T-cell (primary cell): ENCODE data around the gene BDKRB1. TPM values are rescaled to one million over a fixed set of nuclear protein-coding genes. Genes with fewer than 3 reads are reported as not detected.

Experiments used
- ATAC-seq, 4 experiments: fragments of 200-7000 bp in 3 of 4; fragments of 150-1000 bp in 1 of 4; cut with Tn5 transposase; replicated peaks in 1 of 4; 1 replicate in 3 of 4; 2 replicates in 1 of 4; pipeline ENCODE4 v1.10.0; 2021; ENCODE audit warnings: moderate library complexity in 3 of 4, mild to moderate bottlenecking in 2 of 4, moderate number of reproducible peaks in 1 of 4
- CTCF ChIA-PET, 2 donors: fragments of 300-600 bp; sonication (Branson Sonifier 250); formaldehyde crosslinking; loops; one replicate each; lab custom pipeline; 2022; ENCODE audit warnings: antibody characterized with exemption in 2 of 2; lab: Charles Lee
- POLR2A ChIA-PET, 2 donors: fragments of 300-600 bp; sonication (Branson Sonifier 250); formaldehyde crosslinking; loops; one replicate each; lab custom pipeline; 2022; ENCODE audit warnings: antibody characterized with exemption in 2 of 2; lab: Charles Lee
- DNase-seq, 35 experiments: peaks; one replicate each; pipeline versions ENCODE4 v3.0.0 to v3.0.0-alpha.2; 2013 to 2023
- H3K27ac ChIP-seq: one replicate; pipeline ENCODE4 v1.5.1; 2013; ENCODE audit warnings: low read length
- H3K27me3 ChIP-seq, 2 experiments: replicated peaks in 1 of 2; 1 replicate in 1 of 2; 2 replicates in 1 of 2; pipeline versions ENCODE4 v1.6.1 to v1.7.0; 2013; ENCODE audit warnings: low read length in 1 of 2, mixed read lengths in 1 of 2; ENCODE audit not compliant: control insufficient read depth in 2 of 2, insufficient read depth in 2 of 2; ENCODE audit errors: extremely low read depth in 1 of 2
- H3K36me3 ChIP-seq, 2 donors: 1 replicate in 1 of 2; 2 replicates in 1 of 2; pipeline versions ENCODE4 v1.6.1 to v1.7.0; 2013; ENCODE audit warnings: low read length in 1 of 2; ENCODE audit not compliant: control insufficient read depth in 2 of 2, insufficient read depth in 1 of 2; ENCODE audit errors: extremely low read depth in 1 of 2
- H3K4me1 ChIP-seq, 2 experiments: 1 replicate in 1 of 2; 2 replicates in 1 of 2; pipeline versions ENCODE4 v1.6.1 to v1.7.0; 2013; ENCODE audit warnings: low read length in 2 of 2, mixed read lengths in 1 of 2; ENCODE audit not compliant: insufficient read depth in 2 of 2, control insufficient read depth in 1 of 2; ENCODE audit errors: extremely low read depth in 1 of 2
- H3K4me3 ChIP-seq, 2 donors: 1 replicate in 1 of 2; 2 replicates in 1 of 2; pipeline versions ENCODE4 v1.5.1 to v1.7.0; 2013; ENCODE audit warnings: mild to moderate bottlenecking in 2 of 2, low read length in 1 of 2, moderate library complexity in 1 of 2; ENCODE audit not compliant: control insufficient read depth in 1 of 2; ENCODE audit errors: extremely low read depth in 1 of 2
- H3K9me3 ChIP-seq: 2 replicates; pipeline ENCODE4 v1.7.0; 2013
- H3K27ac Mint-ChIP-seq, 2 donors: one replicate each; pipeline ENCODE4 v1.8.0; 2020 to 2021; ENCODE audit warnings: mild to moderate bottlenecking in 2 of 2, mixed read lengths in 2 of 2
- H3K27me3 Mint-ChIP-seq, 2 donors: one replicate each; pipeline ENCODE4 v1.8.0; 2021 to 2022; ENCODE audit warnings: mixed read lengths in 2 of 2
- H3K36me3 Mint-ChIP-seq: one replicate; pipeline ENCODE4 v1.8.0; 2021; ENCODE audit warnings: mixed read lengths
- H3K4me1 Mint-ChIP-seq, 3 donors: one replicate each; pipeline ENCODE4 v1.8.0; 2020 to 2022; ENCODE audit warnings: mixed read lengths in 3 of 3, mild to moderate bottlenecking in 1 of 3
- H3K4me3 Mint-ChIP-seq, 3 donors: one replicate each; pipeline ENCODE4 v1.8.0; 2020 to 2022; ENCODE audit warnings: mild to moderate bottlenecking in 3 of 3, mixed read lengths in 3 of 3, moderate library complexity in 3 of 3
- H3K9me3 Mint-ChIP-seq, 3 donors: one replicate each; pipeline ENCODE4 v1.8.0; 2020 to 2022; ENCODE audit warnings: mixed read lengths in 3 of 3
- WGBS: methylation state at CpG from one replicate; pipeline ENCODE4 v1.1.5; 2013; ENCODE audit warnings: missing lambda C conversion rate; ENCODE audit not compliant: insufficient coverage; 5-methylcytosine and 5-hydroxymethylcytosine counted together
- total RNA-seq, 35 experiments: library from RNA in 6 of 35; stranded (reverse) in 6 of 35; fragments of 120-200 nt in 1 of 35; gene quantifications; one replicate each; pipeline versions ENCODE4 v1.2.1 to v1.2.4 and lab custom pipeline; 2013 to 2026

BDKRB1 gene
- total RNA-seq, 5 donors from 2014 or later (not counting 1 experiment from before 2014, with no cell fraction given): not detected

DNA sequence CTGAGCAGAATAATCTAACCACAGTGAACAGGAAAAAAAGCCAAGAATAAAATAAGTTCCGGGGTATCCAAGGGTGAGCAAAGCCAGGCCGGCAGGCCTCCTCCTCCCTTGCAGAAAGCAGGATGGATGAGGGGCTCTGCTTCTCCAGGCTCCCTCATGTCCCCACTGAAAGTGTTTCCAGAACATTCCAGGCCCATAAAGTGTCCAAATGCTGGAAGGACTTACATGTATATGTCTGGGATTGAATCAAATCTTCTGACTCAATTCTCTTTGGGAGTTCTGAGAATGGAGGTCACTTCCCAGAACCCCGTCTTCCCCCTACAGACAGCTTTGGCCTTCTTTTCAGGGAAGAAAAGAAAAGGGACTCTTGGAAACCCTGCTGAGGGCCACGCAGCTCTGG lies 25.0 kb upstream of the BDKRB1 start:
- Histone ChIP-seq H3K36me3 (no peaks in the 10 kb centered on the region), H3K4me1 (no peaks in the 10 kb centered on the region), H3K27me3 (peaks cover 0 to 21% of the 10 kb centered on the region in 2 experiments), H3K4me3 (no peak overlapping the region), H3K9me3 (no peaks in the 10 kb centered on the region), H3K27ac (no peak overlapping the region)
- Mint-ChIP-seq H3K27me3 (peaks cover 3 to 7% of the 10 kb centered on the region in 2 donors), H3K4me1 (no peaks in the 10 kb centered on the region), H3K9me3 (no peaks in the 10 kb centered on the region), H3K36me3 (no peaks in the 10 kb centered on the region), H3K27ac (no peak overlapping the region), H3K4me3 (no peak overlapping the region)
- DNase-seq (no peak), ATAC-seq (no peak)
- 83% methylated on average over 1 of the region's 4 CpGs for WGBS
- POLR2A ChIA-PET: no interaction called here
- CTCF ChIA-PET: no interaction called here

GRCh38 chr14:96231526-96232130 lies 24.4 kb upstream of the BDKRB1 start:
- Mint-ChIP-seq H3K4me3 (no peak overlapping the region), H3K36me3 (no peaks in the 10 kb centered on the region), H3K4me1 (no peaks in the 10 kb centered on the region), H3K27ac (no peak overlapping the region), H3K9me3 (no peaks in the 10 kb centered on the region), H3K27me3 (peaks cover 6 to 7% of the 10 kb centered on the region in 2 donors)
- POLR2A ChIA-PET: no interaction called here
- ATAC-seq: no peak
- Histone ChIP-seq H3K27ac (no peak overlapping the region), H3K4me1 (no peaks in the 10 kb centered on the region), H3K4me3 (no peak overlapping the region), H3K27me3 (peaks cover 0 to 26% of the 10 kb centered on the region in 2 experiments), H3K9me3 (no peaks in the 10 kb centered on the region), H3K36me3 (no peaks in the 10 kb centered on the region)
- 84% methylated on average over 6 of the region's 12 CpGs for WGBS
- DNase-seq: no peak
- CTCF ChIA-PET: no interaction called here

DNA sequence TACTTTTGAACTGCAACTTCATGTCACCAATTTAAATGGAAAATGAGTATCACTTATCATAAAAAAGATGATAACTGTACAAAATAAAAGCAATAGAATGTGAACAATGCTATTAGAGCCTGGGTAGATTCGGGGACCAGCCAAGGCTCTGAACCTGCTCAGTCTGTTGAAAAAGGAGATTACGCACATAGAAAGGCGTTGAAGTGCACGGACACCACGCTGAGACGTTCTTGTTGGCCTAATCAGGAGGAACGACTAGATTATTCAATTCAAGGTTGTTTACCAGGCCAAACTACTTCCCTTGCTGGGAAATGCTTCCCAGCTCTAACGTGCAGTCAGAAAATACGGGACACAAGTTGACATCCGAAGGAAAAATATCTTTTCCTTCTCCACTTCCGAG lies 23.5 kb upstream of the BDKRB1 start:
- H3K27ac Mint-ChIP-seq: no peak overlapping the region
- Histone ChIP-seq H3K36me3 (no peaks in the 10 kb centered on the region), H3K9me3 (no peaks in the 10 kb centered on the region), H3K27me3 (peaks cover 0 to 29% of the 10 kb centered on the region in 2 experiments), H3K4me1 (no peaks in the 10 kb centered on the region), H3K4me3 (no peak overlapping the region), H3K27ac (no peak overlapping the region)
- no peaks in the 10 kb centered on the region for H3K4me1 Mint-ChIP-seq
- H3K27me3 Mint-ChIP-seq: peaks cover 6 to 7% of the 10 kb centered on the region in 2 donors
- POLR2A ChIA-PET: no interaction called here
- 77% methylated on average over 6 of the region's 11 CpGs for WGBS
- H3K4me3 Mint-ChIP-seq: no peak overlapping the region
- CTCF ChIA-PET: no interaction called here
- H3K9me3 Mint-ChIP-seq: no peaks in the 10 kb centered on the region
- no peak for ATAC-seq
- H3K36me3 Mint-ChIP-seq: no peaks in the 10 kb centered on the region
- no peak for DNase-seq

- WGBS: 70% methylated on average over 3 of the region's 3 CpGs
- H3K9me3 Mint-ChIP-seq: no peaks in the 10 kb centered on the region
- ChIA-PET CTCF (no interaction called here), POLR2A (no interaction called here)
- Histone ChIP-seq H3K4me1 (no peaks in the 10 kb centered on the region), H3K36me3 (no peaks in the 10 kb centered on the region), H3K9me3 (no peaks in the 10 kb centered on the region), H3K27me3 (peaks cover 0 to 30% of the 10 kb centered on the region in 2 experiments), H3K27ac (no peak overlapping the region), H3K4me3 (no peak overlapping the region)
- H3K27me3 Mint-ChIP-seq: peaks cover 6 to 7% of the 10 kb centered on the region in 2 donors
- no peak overlapping the region for H3K4me3 Mint-ChIP-seq
- H3K36me3 Mint-ChIP-seq: no peaks in the 10 kb centered on the region
- ATAC-seq (no peak), DNase-seq (no peak)
- no peak overlapping the region for H3K27ac Mint-ChIP-seq
- H3K4me1 Mint-ChIP-seq: no peaks in the 10 kb centered on the region
Observed at GRCh38 chr14:96233661-96234060, 22.3 kb upstream of the BDKRB1 start.

DNA sequence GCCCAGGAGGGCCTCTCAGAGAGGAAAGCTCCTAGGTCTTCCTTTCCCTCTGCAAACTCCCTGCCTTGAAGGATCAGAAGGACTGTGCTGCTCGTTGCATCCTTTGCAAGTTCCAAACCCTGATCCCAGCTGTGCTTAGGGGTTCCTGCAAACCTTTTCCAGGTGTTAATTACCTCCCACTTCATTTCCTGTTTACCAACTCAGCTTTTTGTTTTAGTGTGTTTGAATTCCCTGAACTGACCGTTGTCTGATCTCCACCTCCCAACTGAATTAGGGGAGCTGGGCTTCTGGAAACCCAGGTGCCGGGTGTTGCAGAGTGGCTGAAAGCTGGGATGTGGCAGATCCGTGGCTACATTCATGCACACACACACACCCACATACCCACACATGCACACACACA lies 20.6 kb upstream of the BDKRB1 start:
- Histone ChIP-seq H3K27me3 (peaks cover 0 to 42% of the 10 kb centered on the region in 2 experiments), H3K9me3 (no peaks in the 10 kb centered on the region), H3K4me3 (no peak overlapping the region), H3K36me3 (no peaks in the 10 kb centered on the region), H3K4me1 (no peaks in the 10 kb centered on the region), H3K27ac (no peak overlapping the region)
- ChIA-PET CTCF (interaction anchor here (0.5 to 0.7 kb wide), 2 partner anchors 67 to 118 kb away, joined by 4 read pairs; no protein-coding TSS in a partner anchor), POLR2A (no interaction called here)
- Mint-ChIP-seq H3K4me1 (no peaks in the 10 kb centered on the region), H3K27me3 (peaks cover 3 to 8% of the 10 kb centered on the region in 2 donors), H3K9me3 (no peaks in the 10 kb centered on the region), H3K4me3 (no peak overlapping the region), H3K27ac (no peak overlapping the region), H3K36me3 (no peaks in the 10 kb centered on the region)
- DNase-seq (no peak), ATAC-seq (no peak)
- WGBS: no CpG with 5 or more reads among the region's 4 CpGs

DNA sequence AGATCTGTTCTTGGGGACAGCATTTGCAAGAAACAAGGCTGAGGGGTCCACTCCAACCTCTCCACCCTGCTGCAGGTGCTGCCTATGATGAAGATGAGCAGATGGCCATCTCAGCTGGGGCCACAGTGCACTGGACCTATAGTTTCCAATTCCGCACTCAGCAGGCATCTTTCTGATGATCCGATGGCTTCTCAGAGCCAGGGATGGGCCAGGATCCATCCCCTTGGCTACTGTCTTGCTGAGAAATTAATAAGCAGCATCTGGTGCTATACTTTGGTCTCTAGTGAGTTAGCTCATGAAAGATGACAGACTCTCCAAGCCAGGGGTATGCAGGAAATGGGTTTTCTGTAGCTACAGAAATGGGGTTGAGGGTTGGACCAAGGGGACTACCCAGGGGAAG lies 18.4 kb upstream of the BDKRB1 start:
- DNase-seq (no peak), ATAC-seq (no peak)
- no peak overlapping the region for H3K4me3 ChIP-seq
- H3K27me3 ChIP-seq: peaks cover 0 to 48% of the 10 kb centered on the region in 2 experiments
- Mint-ChIP-seq H3K4me3 (no peak overlapping the region), H3K36me3 (no peaks in the 10 kb centered on the region), H3K27ac (no peak overlapping the region), H3K9me3 (no peaks in the 10 kb centered on the region), H3K4me1 (no peaks in the 10 kb centered on the region), H3K27me3 (peaks cover 3 to 10% of the 10 kb centered on the region in 2 donors)
- no peaks in the 10 kb centered on the region for H3K36me3 ChIP-seq
- H3K27ac ChIP-seq: no peak overlapping the region
- POLR2A ChIA-PET: no interaction called here
- WGBS: 85% methylated on average over 2 of the region's 2 CpGs
- no peaks in the 10 kb centered on the region for H3K9me3 ChIP-seq
- H3K4me1 ChIP-seq: no peaks in the 10 kb centered on the region
- CTCF ChIA-PET: no interaction called here
